ENCODE results near the gene FHDC1.

The FHDC1 gene

DNA sequence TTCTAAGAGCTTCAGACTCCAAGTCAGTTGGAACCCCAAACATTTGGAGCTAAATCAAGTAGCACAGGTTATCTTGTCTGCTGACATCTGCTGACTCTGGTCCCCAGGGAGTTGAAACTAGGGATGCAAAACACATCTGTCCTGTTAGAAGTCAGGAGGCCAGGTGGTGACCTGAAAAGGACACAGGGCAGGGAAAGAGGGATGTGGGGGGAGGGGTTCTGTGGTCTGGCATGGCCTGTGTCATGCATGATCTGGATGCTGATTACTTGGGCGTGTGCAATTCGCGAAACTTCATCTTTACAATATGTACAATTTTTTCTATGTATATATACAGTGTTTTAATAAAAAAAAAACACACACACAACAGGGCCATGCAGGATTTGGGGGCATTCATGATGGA is 55.3 kb downstream of the FHDC1 start:
- no peak for ATAC-seq
- no peaks in the 10 kb centered on the region for H3K9me3 Mint-ChIP-seq
- H3K36me3 Mint-ChIP-seq (ENCODE audit: low read depth) = no peaks in the 10 kb centered on the region
- H3K4me3 Mint-ChIP-seq = no peak overlapping the region
- no peaks in the 10 kb centered on the region for H3K4me1 Mint-ChIP-seq
- DNase-seq = no peak
- no peak overlapping the region for H3K27ac Mint-ChIP-seq
- peaks cover 2% of the 10 kb centered on the region for H3K27me3 Mint-ChIP-seq

DNA sequence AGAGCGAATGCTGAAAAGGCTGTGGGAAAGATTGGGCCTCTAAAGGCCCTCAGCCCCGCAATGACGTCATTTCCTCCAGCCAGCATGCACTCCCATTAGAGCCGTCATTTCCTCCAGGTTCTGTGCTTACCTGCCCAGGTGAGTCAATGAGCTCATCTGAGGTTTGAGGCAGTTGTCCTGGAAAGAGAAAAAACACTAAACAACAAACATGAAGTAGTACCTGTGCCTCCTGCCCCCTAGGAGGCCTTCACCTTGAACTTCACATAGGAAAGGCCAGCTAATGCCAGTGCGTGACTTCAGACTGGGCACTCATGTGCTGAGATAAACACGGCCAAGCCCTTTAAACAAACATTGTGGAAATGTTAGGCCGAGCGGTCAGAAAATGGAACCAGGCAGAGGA is 55.9 kb downstream of the FHDC1 start:
- Mint-ChIP-seq H3K4me3 (no peak overlapping the region), H3K4me1 (no peaks in the 10 kb centered on the region), H3K9me3 (no peaks in the 10 kb centered on the region), H3K36me3 (ENCODE audit: low read depth) (no peaks in the 10 kb centered on the region), H3K27me3 (peaks cover 2% of the 10 kb centered on the region), H3K27ac (no peak overlapping the region)
- ATAC-seq (no peak), DNase-seq (no peak)

DNA sequence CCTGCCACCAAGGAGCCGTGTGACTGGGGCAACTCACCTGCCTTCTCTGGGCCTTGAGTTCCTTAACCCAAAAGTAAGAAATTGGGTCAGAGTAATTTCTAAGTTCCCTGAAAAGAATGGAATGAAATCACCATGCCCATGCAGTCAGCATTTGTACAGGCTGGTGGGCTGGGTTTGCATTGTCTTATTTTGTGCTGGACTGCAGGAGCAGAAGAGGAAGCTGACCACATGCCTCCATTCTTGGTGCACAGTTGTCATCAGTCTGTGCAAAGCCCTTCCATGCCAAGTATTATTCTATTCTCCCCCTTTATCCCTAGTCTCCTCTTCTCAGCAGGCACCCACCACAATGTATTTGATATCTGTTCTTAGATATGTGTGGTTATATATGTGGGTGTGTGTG is 56.3 kb downstream of the FHDC1 start:
- ATAC-seq (no peak), DNase-seq (no peak)
- Mint-ChIP-seq H3K27me3 (peaks cover 2% of the 10 kb centered on the region), H3K4me3 (no peak overlapping the region), H3K4me1 (no peaks in the 10 kb centered on the region), H3K9me3 (no peaks in the 10 kb centered on the region), H3K36me3 (ENCODE audit: low read depth) (no peaks in the 10 kb centered on the region), H3K27ac (no peak overlapping the region)

DNA sequence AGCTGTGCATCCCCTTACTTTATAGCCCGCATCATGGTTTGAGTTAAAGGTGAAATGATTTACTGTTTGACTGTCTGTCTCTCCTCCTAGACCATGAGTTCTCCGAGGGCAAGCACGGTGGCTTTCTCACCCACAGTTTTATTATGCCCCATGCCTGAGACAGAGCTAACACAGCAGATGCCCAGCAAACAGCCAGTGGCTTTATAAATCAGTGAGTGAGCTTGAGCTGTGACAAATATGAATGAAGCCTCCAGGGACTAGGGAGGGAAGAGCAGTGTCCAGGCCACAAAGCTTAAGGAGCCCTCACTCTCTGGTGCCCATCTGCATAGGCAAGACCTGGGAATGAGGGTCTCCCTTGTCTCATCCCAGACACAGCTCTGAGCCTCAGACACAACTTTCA is 57.9 kb downstream of the FHDC1 start:
- peaks cover 4% of the 10 kb centered on the region for H3K27me3 Mint-ChIP-seq
- ATAC-seq (no peak), DNase-seq (no peak)
- no peak overlapping the region for H3K4me3 Mint-ChIP-seq
- H3K36me3 Mint-ChIP-seq (ENCODE audit: low read depth) = no peaks in the 10 kb centered on the region
- H3K9me3 Mint-ChIP-seq = no peaks in the 10 kb centered on the region
- H3K27ac Mint-ChIP-seq = no peak overlapping the region
- H3K4me1 Mint-ChIP-seq = no peaks in the 10 kb centered on the region

DNA sequence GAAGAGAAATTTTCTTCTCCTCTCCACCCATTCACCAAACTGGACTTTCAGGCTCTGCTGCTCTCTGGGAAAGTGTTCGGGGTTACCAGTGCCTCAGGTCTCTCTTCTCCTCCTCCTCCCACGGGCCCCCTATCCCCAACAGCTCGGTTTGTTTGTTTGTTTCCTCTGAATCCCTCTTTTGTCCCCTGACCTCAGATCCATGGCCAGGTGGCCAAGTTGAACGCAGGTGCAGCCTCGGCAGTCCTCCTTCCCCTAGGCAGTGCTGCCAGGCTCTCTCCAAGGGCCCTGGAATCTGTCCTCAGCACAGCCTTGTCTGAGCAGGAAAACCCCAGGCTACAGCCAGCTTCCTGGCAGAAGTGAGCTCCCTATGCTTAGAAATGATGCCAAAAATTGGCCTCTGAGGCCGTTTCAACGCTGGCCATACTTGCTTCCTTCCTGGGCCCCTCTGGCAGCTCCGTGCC is 60.0 kb downstream of the FHDC1 start:
- Mint-ChIP-seq H3K27me3 (peaks cover 4% of the 10 kb centered on the region), H3K4me3 (no peak overlapping the region), H3K27ac (no peak overlapping the region), H3K9me3 (no peaks in the 10 kb centered on the region), H3K36me3 (ENCODE audit: low read depth) (no peaks in the 10 kb centered on the region), H3K4me1 (no peaks in the 10 kb centered on the region)
- no peak for DNase-seq
- ATAC-seq = no peak

DNA sequence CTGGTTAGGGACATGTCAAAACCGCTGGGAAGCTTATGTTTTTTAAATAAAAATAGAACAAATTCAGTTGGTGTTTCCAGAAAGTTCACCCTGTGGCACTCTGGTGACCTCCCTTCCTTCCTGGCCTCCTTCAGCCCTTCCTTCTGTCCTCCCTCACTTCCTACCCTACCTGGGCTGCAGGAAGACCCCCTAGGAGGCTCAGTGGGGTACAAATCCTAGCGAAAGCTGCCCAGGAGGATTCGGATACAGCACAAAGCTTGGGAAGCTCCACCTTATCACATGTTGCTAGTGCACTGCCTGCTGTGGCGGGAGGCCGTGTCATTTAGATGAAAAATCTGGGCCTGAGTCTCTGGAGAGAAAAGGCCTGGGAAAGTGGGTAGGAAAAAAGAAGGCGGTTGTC is 60.5 kb downstream of the FHDC1 start:
- H3K27ac Mint-ChIP-seq = no peak overlapping the region
- DNase-seq (no peak), ATAC-seq (no peak)
- H3K36me3 Mint-ChIP-seq (ENCODE audit: low read depth) = no peaks in the 10 kb centered on the region
- no peaks in the 10 kb centered on the region for H3K4me1 Mint-ChIP-seq
- H3K4me3 Mint-ChIP-seq = no peak overlapping the region
- H3K27me3 Mint-ChIP-seq = peaks cover 4% of the 10 kb centered on the region
- no peaks in the 10 kb centered on the region for H3K9me3 Mint-ChIP-seq

DNA sequence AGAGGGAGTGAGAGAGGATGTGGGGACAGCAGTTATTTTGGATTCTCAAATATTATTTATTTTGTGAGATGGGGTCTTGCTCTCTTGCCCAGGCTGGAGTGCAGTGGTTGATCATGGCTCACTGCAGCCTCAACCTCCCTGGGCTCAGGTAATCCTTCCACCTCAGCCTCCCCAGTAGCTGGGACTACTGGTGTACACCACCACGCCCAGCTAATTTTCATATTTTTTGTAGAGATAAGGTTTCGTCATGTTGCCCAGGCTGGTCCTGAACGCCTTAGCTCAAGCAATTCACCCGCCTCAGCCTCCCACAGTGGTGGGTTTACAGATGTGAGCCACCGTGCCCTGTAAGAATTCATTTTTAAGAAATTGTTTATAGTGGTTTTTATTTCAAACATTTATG is 61.2 kb downstream of the FHDC1 start:
- H3K9me3 Mint-ChIP-seq = no peaks in the 10 kb centered on the region
- no peak for ATAC-seq

DNA sequence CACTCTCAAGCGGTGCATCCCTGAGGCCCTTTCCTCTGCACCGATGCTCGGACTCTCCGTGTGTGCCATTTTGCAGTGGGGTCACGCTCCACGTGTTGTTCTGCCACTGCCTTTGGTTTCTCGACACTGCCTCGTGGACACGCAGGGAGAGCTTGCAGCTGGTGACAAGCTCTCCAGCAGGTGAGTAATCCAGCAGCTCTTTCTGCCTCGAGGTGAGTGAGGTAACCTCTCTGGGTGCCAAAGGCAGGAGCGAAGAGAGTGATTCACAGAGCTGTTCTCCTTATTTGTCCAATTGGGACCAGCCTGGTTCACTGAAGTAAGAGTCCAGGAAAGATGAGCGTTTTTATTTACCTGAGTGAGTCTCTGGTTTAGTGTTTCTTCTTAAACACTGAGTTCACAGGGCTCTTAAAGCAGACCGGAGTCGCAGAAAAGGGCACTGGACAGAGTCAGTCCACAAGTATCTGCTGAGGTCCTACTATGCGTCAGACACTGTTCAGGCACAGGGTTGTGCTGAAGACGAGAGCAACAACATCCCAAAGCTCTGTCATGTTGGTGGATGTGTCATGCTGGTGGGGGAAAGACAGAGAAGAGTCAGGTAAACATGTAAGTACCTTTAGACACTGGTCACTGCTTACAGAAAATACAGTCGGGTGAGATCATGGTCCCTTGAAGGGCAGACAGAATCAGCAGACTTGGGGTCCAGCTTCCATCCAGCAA is 61.8 kb downstream of the FHDC1 start:
- H3K9me3 Mint-ChIP-seq = no peaks in the 10 kb centered on the region
- no peaks in the 10 kb centered on the region for H3K36me3 Mint-ChIP-seq (ENCODE audit: low read depth)
- no peak for DNase-seq
- H3K27ac Mint-ChIP-seq = no peak overlapping the region
- H3K27me3 Mint-ChIP-seq = peaks cover 4% of the 10 kb centered on the region
- ATAC-seq = no peak
- H3K4me1 Mint-ChIP-seq = no peaks in the 10 kb centered on the region
- H3K4me3 Mint-ChIP-seq = no peak overlapping the region

More for the DNA sequence above, 61.2 kb downstream of the FHDC1 start:
- H3K4me1 Mint-ChIP-seq = no peaks in the 10 kb centered on the region
- no peak for DNase-seq
- no peak overlapping the region for H3K27ac Mint-ChIP-seq
- no peaks in the 10 kb centered on the region for H3K36me3 Mint-ChIP-seq (ENCODE audit: low read depth)
- peaks cover 4% of the 10 kb centered on the region for H3K27me3 Mint-ChIP-seq
- no peak overlapping the region for H3K4me3 Mint-ChIP-seq

DNA sequence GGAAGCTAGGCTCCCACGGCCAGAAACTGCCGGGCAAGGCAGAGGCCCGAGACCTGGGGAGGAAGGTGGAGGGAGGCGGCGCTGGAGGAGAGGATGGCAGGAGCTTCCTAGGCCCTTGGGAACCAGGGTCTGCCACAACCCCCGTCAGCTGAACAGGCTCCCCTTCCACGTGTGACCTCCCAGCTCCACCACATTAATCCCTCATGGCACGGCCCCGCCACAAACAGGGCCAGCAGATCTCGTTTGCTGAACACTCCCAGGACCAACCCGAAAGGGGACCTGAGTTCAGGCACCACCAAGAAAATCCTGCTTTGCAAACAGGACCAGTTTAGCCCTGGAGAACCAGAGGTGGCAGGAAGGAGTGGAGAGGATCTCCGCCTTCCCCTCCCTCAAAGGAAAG is 62.7 kb downstream of the FHDC1 start:
- H3K27me3 Mint-ChIP-seq = peaks cover 4% of the 10 kb centered on the region
- no peaks in the 10 kb centered on the region for H3K9me3 Mint-ChIP-seq
- no peaks in the 10 kb centered on the region for H3K4me1 Mint-ChIP-seq
- ATAC-seq = no peak
- no peak overlapping the region for H3K27ac Mint-ChIP-seq
- H3K36me3 Mint-ChIP-seq (ENCODE audit: low read depth) = no peaks in the 10 kb centered on the region
- DNase-seq = no peak
- no peak overlapping the region for H3K4me3 Mint-ChIP-seq

DNA sequence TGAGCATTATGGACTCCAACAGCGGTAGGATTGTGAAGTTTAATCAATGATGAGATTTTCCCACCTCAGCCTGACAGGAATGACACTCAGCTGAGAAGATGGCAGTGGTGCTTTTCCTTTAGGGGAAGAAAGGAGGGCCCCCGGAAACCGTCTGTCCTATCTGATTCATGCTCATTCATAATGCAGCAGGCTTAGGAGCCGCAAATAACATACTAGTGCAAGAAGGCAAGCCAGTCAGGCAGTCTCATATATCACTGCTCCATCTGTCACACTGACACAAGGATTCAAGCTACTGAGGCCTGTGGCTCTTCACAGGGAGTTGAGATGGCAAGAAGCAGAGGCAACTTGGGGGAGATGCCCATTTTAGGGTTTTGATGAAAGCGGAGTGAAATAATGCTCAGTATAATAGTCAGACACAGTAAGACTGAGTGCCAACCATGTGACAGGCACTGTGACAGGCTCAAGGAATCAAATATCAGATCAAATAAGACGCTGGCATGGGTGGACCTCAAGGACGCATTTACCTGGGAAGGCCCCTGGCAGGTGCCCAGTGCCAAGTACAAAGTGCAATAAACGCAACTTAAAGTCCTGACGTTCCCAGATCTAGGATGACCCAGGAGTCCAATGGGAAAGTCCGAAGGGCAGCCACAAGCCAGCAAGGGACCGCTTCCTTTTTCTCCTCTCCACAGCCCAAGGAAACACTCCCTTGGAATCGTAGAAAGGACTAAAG is 63.4 kb downstream of the FHDC1 start:
- H3K27me3 Mint-ChIP-seq = peaks cover 4% of the 10 kb centered on the region
- no peaks in the 10 kb centered on the region for H3K4me1 Mint-ChIP-seq
- no peaks in the 10 kb centered on the region for H3K9me3 Mint-ChIP-seq
- DNase-seq (no peak), ATAC-seq (no peak)
- no peak overlapping the region for H3K27ac Mint-ChIP-seq
- H3K36me3 Mint-ChIP-seq (ENCODE audit: low read depth) = no peaks in the 10 kb centered on the region
- H3K4me3 Mint-ChIP-seq = no peak overlapping the region

DNA sequence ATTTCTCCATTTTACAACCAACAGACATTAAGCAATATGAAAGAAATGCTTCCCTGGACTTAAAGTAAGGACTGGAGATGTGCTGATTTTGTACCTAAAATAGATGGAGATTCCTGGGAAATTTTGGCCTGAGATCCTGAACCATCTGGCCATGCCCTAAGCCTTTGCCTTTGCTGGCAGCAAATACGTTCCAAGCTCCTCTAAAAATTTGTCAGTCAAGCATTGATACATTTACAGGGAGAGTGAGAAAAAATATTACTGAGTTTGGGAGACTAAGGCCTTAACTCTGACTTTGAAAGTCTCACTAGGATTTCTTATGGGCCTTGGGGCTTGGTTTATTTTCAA is 63.9 kb downstream of the FHDC1 start:
- Mint-ChIP-seq H3K4me1 (no peaks in the 10 kb centered on the region), H3K27me3 (peaks cover 4% of the 10 kb centered on the region), H3K27ac (no peak overlapping the region), H3K4me3 (no peak overlapping the region), H3K36me3 (ENCODE audit: low read depth) (no peaks in the 10 kb centered on the region), H3K9me3 (no peaks in the 10 kb centered on the region)
- ATAC-seq (no peak), DNase-seq (no peak)

DNA sequence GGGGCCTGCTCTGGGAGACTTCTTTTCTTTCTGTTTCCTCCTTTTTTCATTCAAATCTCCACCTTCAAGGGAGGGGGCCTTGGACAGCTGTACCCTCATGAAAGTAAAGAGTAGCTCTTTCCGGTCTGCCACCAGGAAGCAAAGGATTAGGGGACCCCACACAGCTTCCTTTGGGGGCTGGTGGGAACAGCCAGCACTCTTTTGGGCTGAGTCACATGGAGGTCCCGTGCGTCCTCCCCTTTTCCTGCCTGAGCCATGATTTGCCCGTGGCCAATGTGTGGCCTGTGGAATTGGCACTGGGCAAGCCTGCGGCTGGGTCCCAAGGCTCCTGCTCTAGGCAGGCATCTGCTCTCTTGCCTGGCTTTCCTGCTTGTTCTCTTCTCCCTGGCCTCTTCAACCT is 65.5 kb downstream of the FHDC1 start:
- no peaks in the 10 kb centered on the region for H3K9me3 Mint-ChIP-seq

DNA sequence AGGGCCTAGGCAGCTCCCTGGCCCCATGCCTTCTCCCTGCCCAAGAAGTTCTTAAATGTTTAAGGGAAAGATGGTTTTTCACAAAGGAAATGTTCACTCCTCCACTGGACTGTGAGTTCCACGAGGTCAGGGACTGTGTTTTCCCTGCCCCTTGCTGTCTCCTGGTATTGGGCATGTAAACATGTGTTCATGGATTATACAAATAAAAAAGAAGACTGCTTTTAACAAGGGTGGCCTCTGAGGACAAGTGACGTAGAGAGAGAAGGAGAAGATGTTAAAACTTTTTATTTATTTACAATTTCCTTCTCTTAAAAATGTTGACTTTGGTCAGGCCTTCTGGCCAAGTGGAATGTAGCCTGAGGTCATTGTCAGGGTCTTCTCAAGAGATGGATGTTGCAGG is 66.0 kb downstream of the FHDC1 start:
- no peak overlapping the region for H3K4me3 Mint-ChIP-seq
- H3K27ac Mint-ChIP-seq = no peak overlapping the region
- DNase-seq = no peak
- H3K27me3 Mint-ChIP-seq = peaks cover 2% of the 10 kb centered on the region
- H3K4me1 Mint-ChIP-seq = no peaks in the 10 kb centered on the region
- no peak for ATAC-seq
- no peaks in the 10 kb centered on the region for H3K36me3 Mint-ChIP-seq (ENCODE audit: low read depth)
- no peaks in the 10 kb centered on the region for H3K9me3 Mint-ChIP-seq

More for the DNA sequence above, 65.5 kb downstream of the FHDC1 start:
- ATAC-seq (no peak), DNase-seq (no peak)
- H3K36me3 Mint-ChIP-seq (ENCODE audit: low read depth) = no peaks in the 10 kb centered on the region
- no peak overlapping the region for H3K4me3 Mint-ChIP-seq
- no peak overlapping the region for H3K27ac Mint-ChIP-seq
- no peaks in the 10 kb centered on the region for H3K4me1 Mint-ChIP-seq
- peaks cover 2% of the 10 kb centered on the region for H3K27me3 Mint-ChIP-seq

DNA sequence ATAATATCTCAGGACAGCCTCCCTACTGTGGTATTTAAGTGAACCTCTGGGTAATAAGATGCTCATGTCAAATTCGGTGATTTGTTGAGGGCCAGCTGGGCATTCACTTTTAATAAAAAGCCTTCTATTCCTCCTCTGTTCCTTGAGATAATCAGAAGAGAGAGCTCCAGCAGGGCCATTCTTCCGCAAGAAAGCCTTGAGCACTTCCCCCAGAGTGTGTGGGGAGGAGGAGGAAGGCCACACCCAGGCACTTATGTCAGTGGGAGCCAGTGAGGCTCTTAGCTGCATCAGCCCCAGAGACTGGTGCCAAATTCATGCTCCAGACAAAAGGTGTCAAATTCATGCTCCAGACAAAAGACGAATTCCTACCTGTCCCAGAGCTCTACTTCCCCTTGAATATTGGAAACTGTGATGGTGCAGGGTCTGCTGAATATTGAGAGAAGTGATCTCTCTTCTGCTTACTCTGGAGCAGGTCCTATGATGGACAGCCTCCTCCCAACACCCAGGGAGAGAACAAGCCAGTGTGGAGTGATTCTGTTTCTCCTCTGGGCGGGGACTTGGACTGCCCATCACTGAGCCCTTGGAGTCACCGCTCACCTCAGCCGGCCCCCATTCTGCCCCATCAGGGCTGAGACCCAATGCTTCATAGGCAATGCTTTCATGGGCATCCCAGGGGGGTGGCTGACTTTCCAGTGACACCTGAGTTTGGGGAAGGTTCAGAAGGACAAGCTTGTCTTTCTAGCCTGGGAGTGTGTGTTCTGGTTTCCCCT is 68.1 kb downstream of the FHDC1 start:
- ATAC-seq (no peak), DNase-seq (no peak)
- H3K4me1 Mint-ChIP-seq = no peaks in the 10 kb centered on the region
- H3K36me3 Mint-ChIP-seq (ENCODE audit: low read depth) = no peaks in the 10 kb centered on the region
- H3K4me3 Mint-ChIP-seq = no peak overlapping the region
- H3K27ac Mint-ChIP-seq = no peak overlapping the region
- H3K27me3 Mint-ChIP-seq = no peaks in the 10 kb centered on the region
- H3K9me3 Mint-ChIP-seq = no peaks in the 10 kb centered on the region

DNA sequence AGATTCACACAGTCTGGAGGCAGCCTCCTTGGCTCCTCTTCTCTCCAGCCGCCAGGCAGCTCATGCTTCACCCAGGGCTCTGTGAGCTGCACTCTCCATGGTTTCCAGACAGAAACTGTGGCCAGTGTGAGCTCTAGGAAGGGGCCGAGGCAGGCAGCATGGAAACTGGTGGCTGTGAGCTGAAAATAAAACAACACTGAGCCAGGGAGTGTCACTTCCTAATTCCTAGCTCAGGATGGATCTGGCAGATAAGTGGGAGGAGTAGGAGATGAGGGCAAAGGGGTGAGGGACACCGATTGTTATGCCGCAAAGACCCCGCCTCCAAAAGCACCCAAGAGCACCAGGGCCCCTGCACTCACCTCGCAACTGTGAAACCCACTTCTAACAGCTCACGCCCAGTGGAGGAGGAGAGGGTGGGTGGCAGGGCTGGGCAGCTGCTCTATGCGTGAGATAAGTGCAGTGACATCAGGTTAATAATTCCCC is 69.8 kb downstream of the FHDC1 start:
- H3K36me3 Mint-ChIP-seq (ENCODE audit: low read depth) = no peaks in the 10 kb centered on the region
- no peaks in the 10 kb centered on the region for H3K9me3 Mint-ChIP-seq
- ATAC-seq (no peak), DNase-seq (no peak)
- no peaks in the 10 kb centered on the region for H3K27me3 Mint-ChIP-seq
- no peak overlapping the region for H3K27ac Mint-ChIP-seq
- H3K4me3 Mint-ChIP-seq = no peak overlapping the region
- no peaks in the 10 kb centered on the region for H3K4me1 Mint-ChIP-seq
